Measurements from ENCODE around the gene UBE2N.
"Not testable (repeated sequence)": the region's sequence is repeated elsewhere in the genome, so short reads cannot be mapped to it uniquely, and the experiment has no call there.

DNA sequence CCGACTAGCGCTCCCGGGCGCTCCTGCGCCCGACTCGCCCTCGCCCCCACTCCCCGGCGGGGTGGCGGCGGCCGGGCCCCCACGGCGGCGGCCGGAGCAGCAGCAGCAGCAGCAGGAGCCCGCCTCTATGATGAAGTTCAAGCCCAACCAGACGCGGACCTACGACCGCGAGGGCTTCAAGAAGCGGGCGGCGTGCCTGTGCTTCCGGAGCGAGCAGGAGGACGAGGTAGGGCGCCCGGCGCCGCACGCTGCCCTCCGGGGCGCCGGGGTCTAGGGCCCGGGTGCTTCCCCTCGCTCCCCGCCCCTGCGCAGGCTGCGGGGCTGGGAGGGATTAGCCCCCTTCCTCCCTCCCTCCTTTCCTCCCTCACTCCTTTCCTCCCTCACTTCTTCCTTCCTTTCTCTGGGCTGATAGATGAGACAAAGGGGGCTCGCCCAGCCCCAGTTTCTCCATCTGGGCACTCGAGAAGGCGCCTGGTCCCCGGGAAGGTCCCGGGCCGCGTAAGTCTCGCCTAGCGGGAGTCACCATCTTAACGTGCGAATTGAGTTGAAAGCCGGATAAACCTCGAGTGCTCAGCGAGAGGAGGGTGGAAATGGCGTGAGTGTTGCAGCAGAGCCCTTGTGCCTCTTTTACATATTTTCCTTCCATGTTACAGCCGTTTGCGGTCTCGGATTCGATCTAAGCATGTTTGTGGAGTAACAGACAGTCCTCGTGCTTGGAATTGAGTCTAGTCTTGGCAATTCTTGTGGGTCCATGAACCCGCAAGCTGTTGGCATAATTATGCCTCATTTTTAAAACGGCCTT is 63.4 kb downstream of the UBE2N start:
- TF ChIP-seq EZH2 (optimal IDR thresholded peaks at IDR 0.05; ENCODE audit: low read depth, low read length); EZH2phosphoT487 (IDR thresholded peaks at IDR 0.05; ENCODE audit: low read length): not testable (repeated sequence)
- TF ChIP-seq, protein P1, sequence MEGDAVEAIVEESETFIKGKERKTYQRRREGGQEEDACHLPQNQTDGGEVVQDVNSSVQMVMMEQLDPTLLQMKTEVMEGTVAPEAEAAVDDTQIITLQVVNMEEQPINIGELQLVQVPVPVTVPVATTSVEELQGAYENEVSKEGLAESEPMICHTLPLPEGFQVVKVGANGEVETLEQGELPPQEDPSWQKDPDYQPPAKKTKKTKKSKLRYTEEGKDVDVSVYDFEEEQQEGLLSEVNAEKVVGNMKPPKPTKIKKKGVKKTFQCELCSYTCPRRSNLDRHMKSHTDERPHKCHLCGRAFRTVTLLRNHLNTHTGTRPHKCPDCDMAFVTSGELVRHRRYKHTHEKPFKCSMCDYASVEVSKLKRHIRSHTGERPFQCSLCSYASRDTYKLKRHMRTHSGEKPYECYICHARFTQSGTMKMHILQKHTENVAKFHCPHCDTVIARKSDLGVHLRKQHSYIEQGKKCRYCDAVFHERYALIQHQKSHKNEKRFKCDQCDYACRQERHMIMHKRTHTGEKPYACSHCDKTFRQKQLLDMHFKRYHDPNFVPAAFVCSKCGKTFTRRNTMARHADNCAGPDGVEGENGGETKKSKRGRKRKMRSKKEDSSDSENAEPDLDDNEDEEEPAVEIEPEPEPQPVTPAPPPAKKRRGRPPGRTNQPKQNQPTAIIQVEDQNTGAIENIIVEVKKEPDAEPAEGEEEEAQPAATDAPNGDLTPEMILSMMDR (IDR thresholded peaks at IDR 0.05; ENCODE audit: low read length) = not testable (repeated sequence)
